Right atrium auricular region (tissue), 2 donors: ENCODE measurements around the gene IMP3. TPM values are rescaled to one million over a fixed set of nuclear protein-coding genes. Genes with fewer than 3 reads are reported as not detected.
A peak's percentile ranks its signal among the peaks of the same experiment; 100 is the strongest.

Experiments used
- DNase-seq: peaks from one replicate; pipeline ENCODE4 v3.0.0-alpha.2; 2019; ENCODE audit warnings: low spot score
- H3K27ac ChIP-seq, 2 donors: fragments of 200-600 bp; sonication (generic); 1 replicate in 1 of 2; 2 replicates in 1 of 2; pipeline ENCODE4 v1.5.1; 2016 to 2019
- H3K27me3 ChIP-seq, 2 donors: fragments of 200-600 bp; sonication (generic); one replicate each; pipeline versions ENCODE4 v1.5.1 to v1.6.0; 2017 to 2019
- H3K36me3 ChIP-seq: fragments of 200-600 bp; sonication (generic); one replicate; pipeline ENCODE4 v1.5.1; 2016
- H3K4me1 ChIP-seq, 2 donors: fragments of 200-600 bp; sonication (generic); one replicate each; pipeline versions ENCODE4 v1.5.1 to v1.6.0; 2017 to 2019
- H3K4me3 ChIP-seq, 2 donors: fragments of 200-600 bp; sonication (generic); 1 replicate in 1 of 2; 2 replicates in 1 of 2; pipeline ENCODE4 v1.5.1; 2017 to 2019; ENCODE audit warnings: mild to moderate bottlenecking in 1 of 2, moderate library complexity in 1 of 2
- H3K9me3 ChIP-seq, 2 donors: fragments of 200-600 bp; sonication (generic); one replicate each; pipeline ENCODE4 v1.5.1; 2019
- total RNA-seq, 2 donors: library from RNA; depleted of rRNA; stranded (reverse); fragments of >200 nt; gene quantifications; one replicate each; pipeline ENCODE4 v1.1.0, GENCODE V29; 2016
- TF ChIP-seq, protein P1 (sequence below), 2 donors: fragments of 200-600 bp; sonication (generic); IDR thresholded peaks; one replicate each; pipeline ENCODE4 v1.5.1; 2019; ENCODE audit warnings: antibody characterized with exemption in 2 of 2

The IMP3 gene
- total RNA-seq, 2 donors from 2014 or later, result 71.2 to 119 TPM

GRCh38 chr15:75672646-75673425 is 32.8 kb upstream of the IMP3 start:
- TF ChIP-seq, protein P1, sequence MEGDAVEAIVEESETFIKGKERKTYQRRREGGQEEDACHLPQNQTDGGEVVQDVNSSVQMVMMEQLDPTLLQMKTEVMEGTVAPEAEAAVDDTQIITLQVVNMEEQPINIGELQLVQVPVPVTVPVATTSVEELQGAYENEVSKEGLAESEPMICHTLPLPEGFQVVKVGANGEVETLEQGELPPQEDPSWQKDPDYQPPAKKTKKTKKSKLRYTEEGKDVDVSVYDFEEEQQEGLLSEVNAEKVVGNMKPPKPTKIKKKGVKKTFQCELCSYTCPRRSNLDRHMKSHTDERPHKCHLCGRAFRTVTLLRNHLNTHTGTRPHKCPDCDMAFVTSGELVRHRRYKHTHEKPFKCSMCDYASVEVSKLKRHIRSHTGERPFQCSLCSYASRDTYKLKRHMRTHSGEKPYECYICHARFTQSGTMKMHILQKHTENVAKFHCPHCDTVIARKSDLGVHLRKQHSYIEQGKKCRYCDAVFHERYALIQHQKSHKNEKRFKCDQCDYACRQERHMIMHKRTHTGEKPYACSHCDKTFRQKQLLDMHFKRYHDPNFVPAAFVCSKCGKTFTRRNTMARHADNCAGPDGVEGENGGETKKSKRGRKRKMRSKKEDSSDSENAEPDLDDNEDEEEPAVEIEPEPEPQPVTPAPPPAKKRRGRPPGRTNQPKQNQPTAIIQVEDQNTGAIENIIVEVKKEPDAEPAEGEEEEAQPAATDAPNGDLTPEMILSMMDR (IDR thresholded peaks at IDR 0.05), result no peak
- no peaks in the 10 kb centered on the region for H3K36me3 ChIP-seq
- no peak overlapping the region for H3K4me3 ChIP-seq
- no peaks in the 10 kb centered on the region for H3K9me3 ChIP-seq
- peaks cover 0 to 59% of the 10 kb centered on the region in 2 donors for H3K4me1 ChIP-seq
- DNase-seq, result no peak
- peak overlapping the region; percentile 79 to 81 for H3K27ac ChIP-seq
- H3K27me3 ChIP-seq, result no peaks in the 10 kb centered on the region

DNA sequence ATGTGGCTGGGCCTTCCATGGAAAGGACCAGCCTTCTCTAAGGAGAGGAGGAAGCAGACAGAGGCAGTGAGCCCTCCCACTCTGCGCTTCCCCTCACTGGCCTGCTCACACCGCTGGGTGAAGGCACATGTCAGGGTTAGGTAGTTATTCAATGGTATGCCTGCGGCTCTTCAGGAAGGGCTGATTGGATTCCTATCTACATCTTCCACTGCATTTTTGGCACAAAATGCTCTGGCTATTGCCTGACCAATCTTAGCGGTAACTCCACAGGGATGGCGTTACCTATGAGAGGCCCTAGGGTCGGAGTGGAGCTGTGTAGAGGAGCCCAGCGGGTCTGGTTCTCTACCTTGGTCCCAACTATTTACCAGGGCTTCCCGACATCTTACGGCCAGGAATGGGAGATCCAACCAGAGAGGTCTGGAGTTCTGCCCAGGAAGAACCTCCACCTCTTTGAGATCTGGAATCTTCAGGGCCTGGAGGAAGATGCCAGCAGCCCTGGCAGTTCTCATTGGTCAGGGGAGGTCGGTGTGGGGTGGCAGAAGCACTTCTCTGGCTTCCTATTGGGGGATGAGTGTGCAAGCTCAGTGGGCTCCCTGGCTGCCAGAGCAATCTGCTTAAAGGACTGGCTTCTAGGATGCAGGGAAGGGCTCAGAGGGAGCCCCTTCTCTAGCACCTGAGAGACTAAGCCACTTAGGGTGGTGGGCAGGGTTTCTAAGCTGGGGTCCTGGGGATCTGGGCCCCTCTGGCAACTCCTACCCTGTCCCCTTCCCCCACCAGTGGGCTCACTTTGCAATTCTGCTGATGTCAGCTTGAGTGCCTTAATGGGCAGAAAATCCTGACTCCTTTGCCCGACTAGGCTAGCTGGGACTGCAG is 31.9 kb upstream of the IMP3 start:
- DNase-seq, result no peak
- Histone ChIP-seq H3K4me3 (no peak overlapping the region), H3K27ac (peak overlapping the region; percentile 79 to 81), H3K27me3 (no peaks in the 10 kb centered on the region), H3K36me3 (no peaks in the 10 kb centered on the region), H3K9me3 (no peaks in the 10 kb centered on the region), H3K4me1 (peaks cover 0 to 68% of the 10 kb centered on the region in 2 donors)
- TF ChIP-seq, protein P1 (IDR thresholded peaks at IDR 0.05), result no peak

GRCh38 chr15:75669879-75670212 is 29.8 kb upstream of the IMP3 start:
- Histone ChIP-seq H3K27me3 (no peaks in the 10 kb centered on the region), H3K4me3 (no peak overlapping the region), H3K9me3 (no peaks in the 10 kb centered on the region), H3K4me1 (peaks cover 0 to 68% of the 10 kb centered on the region in 2 donors), H3K27ac (peak overlapping the region in 1 of 2 donors; percentile 6), H3K36me3 (no peaks in the 10 kb centered on the region)
- no peak for DNase-seq
- TF ChIP-seq, protein P1 (IDR thresholded peaks at IDR 0.05), result no peak

DNA sequence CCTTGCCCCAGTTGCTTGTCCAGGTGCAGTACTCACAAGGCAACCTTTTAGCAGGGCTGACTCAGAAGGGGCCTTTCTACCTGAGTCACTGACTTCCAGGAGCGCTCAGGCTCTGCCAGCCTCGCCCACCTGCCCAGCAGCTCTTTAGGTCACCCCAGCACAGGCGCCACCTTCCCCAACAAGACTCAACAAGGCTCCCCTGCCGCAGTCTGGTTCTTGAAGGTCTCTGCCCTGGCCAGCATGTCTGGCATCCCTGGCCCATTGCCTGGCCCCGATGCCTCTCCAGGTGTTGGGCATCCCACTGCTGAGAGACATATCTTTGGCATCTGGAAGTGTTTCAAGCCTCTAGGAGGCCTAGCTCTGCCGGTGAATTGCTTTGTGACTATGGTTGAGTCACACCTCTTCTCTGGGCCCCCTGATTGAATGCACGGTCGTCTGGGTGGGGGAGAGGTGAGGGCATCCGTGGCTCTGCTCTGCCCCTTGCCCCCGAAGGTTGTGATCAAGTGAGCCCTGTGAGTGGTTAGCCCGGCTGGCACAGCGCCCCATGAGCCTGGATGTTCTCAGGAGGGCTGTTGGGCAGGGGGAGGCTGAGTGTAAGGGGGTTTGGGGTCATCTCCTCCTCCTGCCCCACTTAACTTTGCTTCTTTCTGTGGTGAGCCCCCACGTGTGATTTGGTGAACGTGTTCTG is 29.3 kb upstream of the IMP3 start:
- H3K4me3 ChIP-seq, result no peak overlapping the region
- no peak for DNase-seq
- no peaks in the 10 kb centered on the region for H3K36me3 ChIP-seq
- TF ChIP-seq, protein P1 (IDR thresholded peaks at IDR 0.05), result no peak
- H3K4me1 ChIP-seq, result peaks cover 0 to 63% of the 10 kb centered on the region in 2 donors
- no peaks in the 10 kb centered on the region for H3K9me3 ChIP-seq
- peak overlapping the region; percentile 6 to 35 for H3K27ac ChIP-seq
- H3K27me3 ChIP-seq, result no peaks in the 10 kb centered on the region

DNA sequence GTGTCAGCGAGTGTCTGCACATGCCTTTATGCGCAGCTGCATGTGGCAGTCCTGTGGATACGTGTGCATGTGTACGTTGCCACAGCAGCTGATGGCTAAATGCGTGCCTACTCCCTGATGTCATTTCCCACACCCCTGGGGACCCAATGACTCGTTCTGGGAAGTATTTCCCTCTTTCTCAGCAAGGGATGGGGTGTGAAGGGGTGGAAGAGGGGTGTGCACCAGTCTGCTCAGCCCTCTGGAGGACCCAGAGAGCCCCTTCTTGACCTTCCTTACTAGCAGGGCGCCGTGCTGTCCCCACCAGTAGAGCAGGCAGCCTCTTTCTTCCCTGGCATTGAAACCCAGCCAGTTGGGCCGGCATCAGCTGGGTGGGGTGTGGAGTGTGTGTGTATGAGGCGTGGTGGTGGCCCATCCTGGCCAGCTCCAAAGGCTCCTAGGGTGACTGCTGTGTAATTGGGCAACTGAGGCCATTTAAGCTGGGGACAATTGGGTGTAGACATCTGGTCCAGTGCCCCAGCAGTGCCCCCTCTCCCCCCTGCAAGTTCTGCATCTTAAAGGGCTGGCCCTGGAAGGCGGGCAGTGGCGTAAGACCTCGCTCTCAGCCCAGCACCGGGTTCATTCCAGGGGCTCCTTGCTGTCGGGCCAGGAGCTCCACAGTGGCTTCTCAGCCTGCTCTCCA is 26.9 kb upstream of the IMP3 start:
- Histone ChIP-seq H3K36me3 (no peaks in the 10 kb centered on the region), H3K4me1 (peaks cover 0 to 40% of the 10 kb centered on the region in 2 donors), H3K4me3 (no peak overlapping the region), H3K9me3 (no peaks in the 10 kb centered on the region), H3K27ac (peak overlapping the region; percentile 70 to 83), H3K27me3 (no peaks in the 10 kb centered on the region)
- TF ChIP-seq, protein P1 (IDR thresholded peaks at IDR 0.05), result no peak
- DNase-seq, result peak; percentile 96
